Cardiac muscle cell (in vitro differentiated cells and primary cell): ENCODE data around the gene CETP. TPM values are rescaled to one million over a fixed set of nuclear protein-coding genes. Genes with fewer than 3 reads are reported as not detected.

Experiments used
- DNase-seq, 2 donors: peaks; one replicate each; pipeline versions ENCODE4 v3.0.0 to v3.0.0-alpha.2; 2010 to 2017; ENCODE audit warnings: low read depth in 1 of 2, low spot score in 1 of 2
- H3K27ac ChIP-seq: fragments of 200-600 bp; sonication (generic); 2 replicates; pipeline ENCODE4 v1.5.1; 2016
- H3K27me3 ChIP-seq: fragments of 200-600 bp; sonication (generic); 2 replicates; pipeline ENCODE4 v1.6.0; 2016; ENCODE audit warnings: control low read depth
- H3K36me3 ChIP-seq: fragments of 200-600 bp; sonication (generic); 2 replicates; pipeline ENCODE4 v1.5.1; 2016; ENCODE audit warnings: control low read depth
- H3K4me1 ChIP-seq: fragments of 200-600 bp; sonication (generic); 2 replicates; pipeline ENCODE4 v1.8.1; 2017; ENCODE audit warnings: low read depth, mild to moderate bottlenecking, mixed run types
- H3K4me3 ChIP-seq: fragments of 200-600 bp; sonication (generic); 2 replicates; pipeline ENCODE4 v1.5.1; 2016; ENCODE audit warnings: mild to moderate bottlenecking
- H3K9me3 ChIP-seq: fragments of 200-600 bp; sonication (generic); 2 replicates; pipeline ENCODE4 v1.5.1; 2017; ENCODE audit warnings: low read depth, mild to moderate bottlenecking, control low read depth
- CTCF ChIP-seq: IDR thresholded peaks from 2 replicates; pipeline ENCODE4 v1.5.1; 2012; ENCODE audit warnings: low read depth, mild to moderate bottlenecking, low read length
- polyA plus RNA-seq: library from polyadenylated mRNA; unstranded; fragments of >200 nt; fragmentation: Nextera tagmentation; extraction: Ambion mirVana; gene quantifications from 2 replicates; pipeline ENCODE4 v1.2.1, GENCODE V29; 2016
- total RNA-seq: library from RNA; depleted of rRNA; stranded (reverse); fragments of >200 nt; gene quantifications from 2 replicates; pipeline ENCODE4 v1.2.3, GENCODE V29; 2016

Gene CETP
- total and polyA plus RNA-seq, 2 experiments from 2014 or later: 0.27 to 0.49 TPM

GRCh38 chr16:56936950-56937349, 24.8 kb upstream of the CETP start:
- H3K36me3 ChIP-seq: peaks cover 72% of the 10 kb centered on the region
- H3K4me1 ChIP-seq: peaks cover 13% of the 10 kb centered on the region
- no peak for TF ChIP-seq CTCF
- no peak overlapping the region for H3K4me3 ChIP-seq
- H3K9me3 ChIP-seq: no peaks in the 10 kb centered on the region
- no peaks in the 10 kb centered on the region for H3K27me3 ChIP-seq
- no peak overlapping the region for H3K27ac ChIP-seq
- no peak for DNase-seq

GRCh38 chr16:56938664-56939513, 22.9 kb upstream of the CETP start:
- Histone ChIP-seq H3K4me1 (peaks cover 6% of the 10 kb centered on the region), H3K27me3 (no peaks in the 10 kb centered on the region), H3K4me3 (no peak overlapping the region), H3K36me3 (peaks cover 89% of the 10 kb centered on the region), H3K27ac (no peak overlapping the region), H3K9me3 (no peaks in the 10 kb centered on the region)
- DNase-seq: no peak
- TF ChIP-seq CTCF: no peak

- no peaks in the 10 kb centered on the region for H3K27me3 ChIP-seq
- H3K9me3 ChIP-seq: no peaks in the 10 kb centered on the region
- H3K27ac ChIP-seq: no peak overlapping the region
- peaks cover 98% of the 10 kb centered on the region for H3K36me3 ChIP-seq
- H3K4me1 ChIP-seq: no peaks in the 10 kb centered on the region
- no peak for TF ChIP-seq CTCF
- no peak for DNase-seq
- H3K4me3 ChIP-seq: no peak overlapping the region
Measured at GRCh38 chr16:56939801-56940200, 21.9 kb upstream of the CETP start.

GRCh38 chr16:56941092-56941491, 20.7 kb upstream of the CETP start:
- H3K27ac ChIP-seq: no peak overlapping the region
- no peak overlapping the region for H3K4me3 ChIP-seq
- H3K36me3 ChIP-seq: peaks cover 90% of the 10 kb centered on the region
- TF ChIP-seq CTCF: no peak
- H3K9me3 ChIP-seq: no peaks in the 10 kb centered on the region
- H3K4me1 ChIP-seq: no peaks in the 10 kb centered on the region
- no peak for DNase-seq
- no peaks in the 10 kb centered on the region for H3K27me3 ChIP-seq

- TF ChIP-seq CTCF: no peak
- Histone ChIP-seq H3K27me3 (no peaks in the 10 kb centered on the region), H3K9me3 (no peaks in the 10 kb centered on the region), H3K4me1 (no peaks in the 10 kb centered on the region), H3K36me3 (peaks cover 82% of the 10 kb centered on the region), H3K27ac (no peak overlapping the region), H3K4me3 (no peak overlapping the region)
- no peak for DNase-seq
Measured at GRCh38 chr16:56941856-56942331, 19.9 kb upstream of the CETP start.
